ENCODE data around the gene MMP12. TPM values are rescaled to one million over a fixed set of nuclear protein-coding genes. Genes with fewer than 3 reads are reported as not detected.
A peak's percentile ranks its signal among the peaks of the same experiment; 100 is the strongest.

The MMP12 gene
- total and polyA plus RNA-seq, 2 donors (not counting 3 experiments of a cell fraction or from before 2014, with no cell fraction given) = not detected

DNA sequence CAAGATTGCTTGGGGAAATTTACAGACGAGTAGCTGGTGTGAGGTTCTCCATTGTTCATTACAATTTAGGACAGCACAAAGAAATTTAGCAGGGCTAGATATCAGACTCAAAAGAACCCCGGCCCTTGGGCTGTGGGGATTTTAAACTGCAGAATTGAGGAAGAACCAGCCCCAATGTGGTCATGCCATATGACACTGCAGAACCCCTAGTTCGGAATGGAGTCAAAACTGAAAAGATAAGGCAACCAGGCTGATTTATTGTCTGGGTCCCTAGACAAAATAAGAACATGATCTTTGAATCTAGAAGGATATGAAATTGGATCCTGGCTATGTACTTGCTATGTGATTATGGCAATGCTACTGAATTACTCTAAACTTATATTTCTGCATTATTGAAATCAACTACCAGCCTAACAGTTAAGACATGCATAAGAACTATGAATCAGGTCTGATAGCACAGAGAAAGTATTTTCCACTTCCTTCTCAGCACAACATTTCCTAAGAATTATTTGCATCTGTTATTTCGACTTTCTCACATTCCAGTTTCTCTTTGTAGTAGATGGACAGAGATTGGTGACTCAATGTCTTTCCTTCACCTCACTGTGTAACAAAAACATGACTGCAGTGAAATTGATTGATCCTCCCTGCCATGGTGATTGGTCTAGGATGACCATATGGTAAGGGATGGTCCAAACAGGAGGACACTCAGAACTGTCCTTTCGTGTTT, 44.6 kb downstream of the MMP12 start:
- BruUV-seq (replicated peaks) = no TSS peak
- Histone ChIP-seq H3K4me2 (ENCODE audit: insufficient read depth, low read length) (no peak overlapping the region), H4K20me1 (replicated peaks; ENCODE audit: control insufficient read depth, extremely low read depth, insufficient read depth, low read length) (no peaks in the 10 kb centered on the region), H2AFZ (ENCODE audit: low read depth, low read length) (no peak overlapping the region), H3K4me1 (ENCODE audit: control insufficient read depth, extremely low read depth, insufficient read depth, low read length) (no peaks in the 10 kb centered on the region), H3K9me3 (replicated peaks; ENCODE audit: control insufficient read depth, insufficient read depth, low read length) (no peaks in the 10 kb centered on the region), H3K27me3 (ENCODE audit: control insufficient read depth in 2 of 2, insufficient read depth in 2 of 2, low read length in 2 of 2) (peaks cover 5 to 7% of the 10 kb centered on the region in 2 experiments), H3K9me1 (replicated peaks; ENCODE audit: control insufficient read depth, extremely low read depth, insufficient read depth, low read length) (no peaks in the 10 kb centered on the region), H3K4me3 (replicated peaks in 1 of 3; ENCODE audit: insufficient read depth in 1 of 3, low read depth in 1 of 3, low read length in 3 of 3) (no peak overlapping the region), H3K27ac (ENCODE audit: insufficient read depth, low read depth, low read length) (no peak overlapping the region), H3K9ac (replicated peaks; ENCODE audit: extremely low read depth, insufficient read depth, low read length) (no peak overlapping the region), H3K79me2 (ENCODE audit: control insufficient read depth, insufficient read depth, low read length) (no peaks in the 10 kb centered on the region), H3K36me3 (ENCODE audit: control insufficient read depth in 2 of 2, extremely low read depth in 1 of 2, insufficient read depth in 2 of 2, low read length in 2 of 2) (no peaks in the 10 kb centered on the region)
- FAIRE-seq (peak; percentile 47), DNase-seq (ENCODE audit: low read depth, low spot score) (no peak)
- dilution Hi-C loops (cut with MboI; ENCODE audit: extremely low pct_ligation_motif_present, low sequenced_read_pairs) (no loop called here), intact Hi-C loops (cut with micrococcal nuclease) (loop anchor here (2.0 kb wide), 1 partner anchor 31 kb away; the partner anchor contains the start of gene MMP1)
- TF ChIP-seq POLR2A (IDR thresholded peaks at IDR 0.05; ENCODE audit: low read depth, low read length) = no peak
- TF ChIP-seq JUN (IDR thresholded peaks at IDR 0.05; ENCODE audit: borderline replicate concordance, insufficient read depth, insufficient read length, low read depth) = no peak
- TF ChIP-seq, protein P1, sequence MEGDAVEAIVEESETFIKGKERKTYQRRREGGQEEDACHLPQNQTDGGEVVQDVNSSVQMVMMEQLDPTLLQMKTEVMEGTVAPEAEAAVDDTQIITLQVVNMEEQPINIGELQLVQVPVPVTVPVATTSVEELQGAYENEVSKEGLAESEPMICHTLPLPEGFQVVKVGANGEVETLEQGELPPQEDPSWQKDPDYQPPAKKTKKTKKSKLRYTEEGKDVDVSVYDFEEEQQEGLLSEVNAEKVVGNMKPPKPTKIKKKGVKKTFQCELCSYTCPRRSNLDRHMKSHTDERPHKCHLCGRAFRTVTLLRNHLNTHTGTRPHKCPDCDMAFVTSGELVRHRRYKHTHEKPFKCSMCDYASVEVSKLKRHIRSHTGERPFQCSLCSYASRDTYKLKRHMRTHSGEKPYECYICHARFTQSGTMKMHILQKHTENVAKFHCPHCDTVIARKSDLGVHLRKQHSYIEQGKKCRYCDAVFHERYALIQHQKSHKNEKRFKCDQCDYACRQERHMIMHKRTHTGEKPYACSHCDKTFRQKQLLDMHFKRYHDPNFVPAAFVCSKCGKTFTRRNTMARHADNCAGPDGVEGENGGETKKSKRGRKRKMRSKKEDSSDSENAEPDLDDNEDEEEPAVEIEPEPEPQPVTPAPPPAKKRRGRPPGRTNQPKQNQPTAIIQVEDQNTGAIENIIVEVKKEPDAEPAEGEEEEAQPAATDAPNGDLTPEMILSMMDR (IDR thresholded peaks at IDR 0.05; ENCODE audit: extremely low read depth in 1 of 2, insufficient read depth in 1 of 2, low read depth in 1 of 2, low read length in 2 of 2) = no peak
- TF ChIP-seq, protein P2, sequence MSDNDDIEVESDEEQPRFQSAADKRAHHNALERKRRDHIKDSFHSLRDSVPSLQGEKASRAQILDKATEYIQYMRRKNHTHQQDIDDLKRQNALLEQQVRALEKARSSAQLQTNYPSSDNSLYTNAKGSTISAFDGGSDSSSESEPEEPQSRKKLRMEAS (IDR thresholded peaks at IDR 0.05; ENCODE audit: insufficient read depth, insufficient read length) = no peak
- TF ChIP-seq EZH2 (IDR thresholded peaks at IDR 0.05; ENCODE audit: borderline replicate concordance, low read depth, low read length, severe bottlenecking) = no peak
- no peak for TF ChIP-seq GATA2 (IDR thresholded peaks at IDR 0.05; ENCODE audit: insufficient read depth, insufficient read length, low read depth, low read length)
- TF ChIP-seq POLR2AphosphoS5 (IDR thresholded peaks at IDR 0.05; ENCODE audit: insufficient read depth, low read depth, low read length) = no peak
- no peak for TF ChIP-seq FOS (IDR thresholded peaks at IDR 0.05; ENCODE audit: borderline replicate concordance, insufficient read depth, low read length)
- TF ChIP-seq MYC (IDR thresholded peaks at IDR 0.05; ENCODE audit: low read depth, low read length) = no peak
- ChIA-PET POLR2A (no interaction called here), CTCF (interaction anchor here (1.0 to 1.7 kb wide), 7 partner anchors 8 to 116 kb away, joined by 3 to 17 read pairs (median 6); no protein-coding TSS in a partner anchor)
